ENCODE results near the gene ENTREP3. TPM values are rescaled to one million over a fixed set of nuclear protein-coding genes. Genes with fewer than 3 reads are reported as not detected.
A peak's percentile ranks its signal among the peaks of the same experiment; 100 is the strongest.
"Not testable (repeated sequence)": the region's sequence is repeated elsewhere in the genome, so short reads cannot be mapped to it uniquely, and the experiment has no call there.

The ENTREP3 gene
- total RNA-seq, 1 experiment from 2014 or later: 12.6 TPM

DNA sequence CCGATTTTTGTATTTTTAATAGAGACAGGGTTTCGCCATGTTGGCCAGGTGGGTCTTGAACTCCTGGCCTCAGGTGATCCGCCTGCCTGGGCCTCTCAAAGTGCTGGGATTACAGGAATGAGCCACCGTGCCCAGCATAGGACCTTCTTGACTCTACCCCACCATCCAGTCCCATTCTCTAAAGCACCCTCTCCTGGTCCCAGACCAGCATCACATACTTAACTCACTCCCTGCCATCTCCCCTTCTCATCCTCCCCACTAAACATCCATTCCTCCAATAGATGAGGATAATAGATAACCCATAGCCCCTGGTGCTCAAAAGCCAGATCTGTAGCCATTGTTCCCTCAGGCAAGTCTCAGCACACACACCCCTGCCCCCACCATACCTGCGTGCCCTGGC lies 2.1 kb downstream of the ENTREP3 start:
- DNase-seq (ENCODE audit: low spot score): no peak

DNA sequence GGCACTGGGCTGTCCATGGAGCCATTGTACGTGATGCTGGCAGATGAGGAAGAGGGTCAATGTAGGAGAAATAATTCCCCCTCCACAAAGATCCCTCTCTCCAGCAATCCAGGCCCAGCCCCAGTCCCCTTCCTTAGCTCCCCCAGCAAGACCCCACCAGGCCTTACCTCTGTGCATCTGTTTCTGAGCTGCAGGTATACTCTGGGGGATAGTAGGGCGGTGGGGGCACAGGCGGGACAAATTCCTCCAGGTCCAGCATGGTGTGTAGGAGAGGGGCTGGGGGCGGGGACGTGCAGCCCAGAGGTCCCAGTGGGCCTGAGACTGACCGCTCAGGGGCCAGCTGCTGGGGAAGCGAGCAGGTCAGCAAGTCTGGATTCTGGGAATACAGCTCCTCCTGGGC lies 3.7 kb downstream of the ENTREP3 start:
- DNase-seq (ENCODE audit: low spot score): no peak

DNA sequence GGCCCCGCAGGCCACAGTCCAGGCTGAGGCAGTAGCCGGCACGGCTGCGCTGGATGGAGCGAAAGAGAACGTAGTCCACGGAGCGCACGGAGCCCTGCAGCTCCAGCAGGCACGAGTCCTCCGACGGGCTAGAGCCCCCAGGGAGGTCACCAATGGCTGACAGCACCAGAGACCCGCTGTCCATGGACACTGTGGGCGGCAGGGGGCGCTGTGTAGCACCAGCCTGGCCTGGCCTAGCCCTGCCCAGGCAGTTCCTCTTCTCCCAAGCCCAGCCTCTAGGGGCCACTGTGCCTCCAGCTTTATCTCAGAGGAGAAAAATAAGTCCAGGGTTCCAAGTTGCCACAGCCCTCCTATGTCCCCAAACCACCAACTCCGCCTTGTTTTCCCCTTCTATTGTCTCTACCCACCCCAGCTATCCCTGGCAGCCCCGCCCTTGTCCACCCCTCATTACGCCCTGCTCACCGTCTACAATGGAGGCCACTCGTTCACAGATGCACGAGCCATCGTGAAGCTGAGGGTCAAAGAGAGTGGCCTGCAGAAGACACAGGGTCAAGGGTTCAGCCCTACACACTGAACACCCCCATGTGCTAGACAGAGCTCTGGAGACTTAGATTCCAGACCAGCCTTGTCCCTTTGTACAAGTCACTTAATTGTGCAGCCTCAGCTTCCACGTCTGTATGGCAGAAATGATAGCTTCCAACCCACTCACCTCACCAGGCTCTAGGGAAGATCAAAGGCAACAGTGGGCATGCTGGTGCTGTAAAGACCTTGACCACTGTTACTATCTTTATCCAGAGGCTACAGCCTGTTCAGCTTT lies 4.4 kb downstream of the ENTREP3 start:
- DNase-seq (ENCODE audit: low spot score): peak; percentile 96

DNA sequence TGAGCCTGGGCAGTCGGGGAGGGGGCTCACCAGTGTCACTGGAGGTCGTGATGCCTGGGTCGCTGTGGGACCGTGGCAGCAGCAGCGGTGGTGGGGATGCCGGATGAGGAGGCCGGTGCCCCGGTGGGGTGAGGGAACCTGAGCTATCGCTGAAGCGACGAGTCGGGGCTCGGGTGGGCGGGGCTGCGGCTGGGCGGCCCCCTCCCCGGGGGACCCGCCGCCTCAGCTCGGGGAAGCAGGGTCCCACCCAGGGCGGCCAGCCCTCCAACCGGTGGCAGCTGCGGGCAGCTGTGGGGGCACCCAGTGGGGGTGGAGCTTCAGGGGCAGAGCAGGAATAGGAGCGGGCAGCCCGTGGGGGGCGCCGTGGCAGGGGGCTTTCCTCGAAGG lies 5.0 kb downstream of the ENTREP3 start:
- DNase-seq (ENCODE audit: low spot score): no peak

- DNase-seq (ENCODE audit: low spot score): no peak
Measured at GRCh38 chr1:155247667-155248553, 7.4 kb downstream of the ENTREP3 start.

DNA sequence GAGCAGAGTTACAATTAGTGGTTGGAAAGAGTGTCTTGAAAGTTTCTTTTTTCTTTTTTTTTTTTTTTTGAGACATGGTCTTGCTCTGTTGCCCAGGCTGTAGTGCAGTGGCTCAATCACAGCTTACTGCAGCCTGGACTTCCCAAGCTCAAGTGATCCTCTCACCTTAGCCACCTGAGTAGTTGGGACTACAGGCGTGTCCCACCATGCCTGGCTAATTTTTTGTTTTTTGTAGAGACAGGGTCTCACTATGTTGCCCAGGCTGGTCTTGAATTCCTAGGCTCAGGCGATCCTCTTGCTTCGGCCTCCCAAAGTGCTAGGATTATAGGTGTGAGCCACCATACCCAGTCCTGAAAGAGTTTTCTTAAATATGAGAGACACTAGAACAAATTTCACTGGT lies 8.5 kb downstream of the ENTREP3 start:
- not testable (repeated sequence) for DNase-seq (ENCODE audit: low spot score)

GRCh38 chr1:155245163-155245524 lies 10.1 kb downstream of the ENTREP3 start:
- DNase-seq (ENCODE audit: low spot score): no peak

- DNase-seq (ENCODE audit: low spot score): peak; percentile 92
Measured at GRCh38 chr1:155244368-155245162, 10.7 kb downstream of the ENTREP3 start.

- DNase-seq (ENCODE audit: low spot score): no peak
Measured at GRCh38 chr1:155242805-155243358, 12.4 kb downstream of the ENTREP3 start.

DNA sequence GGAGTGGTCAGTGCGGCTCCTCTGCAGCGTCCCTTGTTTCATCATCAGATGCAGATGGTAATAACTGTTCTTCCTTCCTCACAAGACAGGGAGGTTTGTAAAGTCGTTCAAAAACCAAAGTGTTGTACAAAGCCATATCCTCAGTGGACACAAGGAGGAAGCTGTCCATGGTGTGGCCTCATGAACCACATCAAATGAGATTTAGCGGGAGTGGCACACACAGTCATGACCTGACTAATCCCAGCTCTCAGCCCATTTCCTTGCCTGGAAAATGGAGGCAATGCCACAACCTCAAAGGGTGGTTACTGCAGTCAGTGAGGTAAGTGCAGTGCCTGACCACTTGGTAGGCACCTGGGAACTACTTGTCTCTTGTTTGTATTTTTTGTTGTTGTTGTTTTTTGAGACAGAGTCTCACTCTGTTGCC lies 13.4 kb downstream of the ENTREP3 start:
- DNase-seq (ENCODE audit: low spot score): no peak

GRCh38 chr1:155241069-155241679 lies 14.1 kb downstream of the ENTREP3 start:
- DNase-seq (ENCODE audit: low spot score): peak; percentile 82

- no peak for DNase-seq (ENCODE audit: low spot score)
Measured at GRCh38 chr1:155236451-155236850, 18.8 kb downstream of the ENTREP3 start.

GRCh38 chr1:155235375-155235774 lies 19.9 kb downstream of the ENTREP3 start:
- DNase-seq (ENCODE audit: low spot score): not testable (repeated sequence)

DNA sequence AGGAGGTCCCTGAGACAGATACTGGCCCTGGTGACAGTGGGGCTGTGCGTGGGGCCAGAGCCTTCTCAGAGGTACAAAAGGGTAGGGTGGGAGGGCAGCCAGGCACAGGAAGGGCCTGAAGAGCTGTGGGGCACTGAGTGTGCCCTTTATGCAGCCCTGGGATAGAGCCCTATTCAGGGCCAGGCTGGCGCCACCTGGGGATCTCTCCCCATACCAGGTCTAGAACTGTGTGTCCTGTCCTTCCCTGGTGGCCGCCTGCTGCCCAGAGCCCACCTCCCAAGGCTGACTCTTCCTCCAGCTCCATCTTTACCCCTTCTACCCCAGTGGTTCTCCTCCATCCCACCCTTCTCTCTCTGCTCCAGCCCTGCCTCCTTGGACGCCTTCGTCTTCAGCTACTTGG lies 21.8 kb downstream of the ENTREP3 start:
- not testable (repeated sequence) for DNase-seq (ENCODE audit: low spot score)

GRCh38 chr1:155232001-155232978 lies 23.0 kb downstream of the ENTREP3 start:
- not testable (repeated sequence) for DNase-seq (ENCODE audit: low spot score)

- DNase-seq (ENCODE audit: low spot score): not testable (repeated sequence)
Measured at GRCh38 chr1:155231302-155231701, 24.0 kb downstream of the ENTREP3 start.

DNA sequence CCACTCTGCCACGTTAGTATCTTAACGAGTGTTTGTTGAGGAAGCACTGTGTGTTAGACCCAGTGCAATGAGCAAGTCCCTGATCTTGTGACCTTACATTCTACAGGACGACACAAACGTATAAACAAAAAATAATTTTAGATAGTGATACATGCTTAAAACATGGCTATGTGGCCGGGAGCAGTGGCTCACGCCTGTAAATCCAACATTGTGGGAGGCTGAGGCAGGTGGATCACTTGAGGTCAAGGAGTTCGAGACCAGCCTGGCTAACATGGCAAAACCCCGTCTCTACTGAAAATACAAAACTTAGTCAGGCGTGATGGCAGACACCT lies 27.2 kb downstream of the ENTREP3 start:
- DNase-seq (ENCODE audit: low spot score): no peak

GRCh38 chr1:155227261-155228095 lies 27.8 kb downstream of the ENTREP3 start:
- peak; percentile 98 for DNase-seq (ENCODE audit: low spot score)

DNA sequence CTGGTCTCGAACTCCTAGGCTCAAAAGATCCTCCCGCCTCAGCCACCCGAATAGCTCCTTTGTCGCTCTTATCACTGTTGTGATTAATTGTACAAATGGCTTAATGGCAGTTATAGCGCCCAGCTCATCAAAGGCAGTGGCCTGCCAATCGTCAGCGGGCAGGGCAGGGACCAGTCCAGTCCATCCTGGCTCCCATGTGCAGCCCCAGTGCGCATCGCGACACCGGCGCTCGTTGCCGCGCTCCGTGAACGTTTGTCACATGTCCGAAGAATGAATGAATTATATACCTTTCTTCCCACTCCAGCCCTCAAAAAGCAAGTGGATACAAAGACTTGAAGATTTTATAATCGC lies 28.4 kb downstream of the ENTREP3 start:
- DNase-seq (ENCODE audit: low spot score): peak; percentile 75

Measured in HT-29 (cell line).